ENCODE results near the gene ARHGEF12. TPM values are rescaled to one million over a fixed set of nuclear protein-coding genes. Genes with fewer than 3 reads are reported as not detected.
A peak's percentile ranks its signal among the peaks of the same experiment; 100 is the strongest.

Gene ARHGEF12
- total RNA-seq, 4 donors from 2014 or later, result 169 to 268 (median 197) TPM

DNA sequence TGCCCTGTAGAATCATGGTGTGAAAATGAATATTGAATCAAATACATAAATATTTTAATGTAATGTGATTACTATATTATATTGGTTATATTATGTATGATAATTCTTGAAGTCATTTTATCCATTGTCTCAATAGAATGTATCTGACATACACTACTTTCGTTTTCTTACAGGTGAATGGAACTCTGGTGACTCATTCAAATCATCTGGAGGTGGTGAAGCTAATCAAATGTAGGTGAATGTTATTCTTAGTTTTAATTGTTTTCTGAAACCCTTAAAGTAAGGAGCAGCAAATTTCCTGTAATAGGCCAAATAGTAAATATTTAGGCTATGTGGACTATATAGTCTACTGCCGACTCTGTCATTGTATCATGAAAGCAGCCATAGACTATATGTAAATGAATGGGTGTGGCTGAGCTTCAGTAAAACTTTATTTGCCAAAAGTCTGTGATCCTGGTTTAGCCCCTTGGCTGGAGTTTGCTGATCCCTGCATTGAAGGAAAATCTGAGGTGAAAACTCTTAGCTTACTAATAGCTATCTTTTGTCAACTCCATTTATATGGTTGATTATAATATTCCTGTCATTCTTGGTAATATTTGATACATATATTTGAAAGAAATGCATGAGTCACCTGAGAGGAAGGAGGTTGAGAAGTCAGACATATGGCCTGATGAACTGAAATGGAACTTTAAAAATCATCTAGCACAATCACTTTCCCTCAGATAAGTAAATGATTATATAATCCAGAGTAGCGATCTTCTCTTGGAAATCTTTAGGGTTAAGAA lies 88.2 kb downstream of the ARHGEF12 start:
- Histone ChIP-seq H3K27ac (no peak overlapping the region), H3K27me3 (no peaks in the 10 kb centered on the region), H3K36me3 (peaks cover 3 to 6% of the 10 kb centered on the region in 2 donors), H3K4me3 (replicated peaks in 1 of 3) (no peak overlapping the region), H3K4me1 (no peaks in the 10 kb centered on the region), H3K9me3 (no peaks in the 10 kb centered on the region)
- WGBS, 2 donors, result 89 to 94% methylated on average over 3 of the region's 3 CpGs
- intact Hi-C loops (cut with DNase I), result no loop called here
- no peak for DNase-seq
- no peak for TF ChIP-seq CTCF (IDR thresholded peaks at IDR 0.05)
- TF ChIP-seq POLR2A (IDR thresholded peaks at IDR 0.05), result no peak

DNA sequence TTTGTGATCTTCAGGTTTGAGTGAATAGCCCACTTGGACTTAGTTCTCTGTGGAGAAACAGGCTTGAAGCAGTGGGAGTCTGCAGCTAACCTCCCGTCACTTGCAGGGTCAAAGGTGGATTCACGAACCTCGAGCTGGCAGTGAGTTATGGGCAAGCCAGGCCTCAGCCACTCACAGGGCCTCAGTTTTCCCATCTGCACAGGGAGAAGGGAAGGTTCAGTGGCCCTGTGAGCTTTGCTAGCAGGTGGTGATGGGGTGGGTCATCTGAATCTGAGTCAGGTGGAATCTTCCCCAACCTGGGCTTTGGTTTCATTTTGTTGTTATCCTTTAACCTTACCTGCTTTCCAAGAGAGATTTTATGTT lies 88.7 kb downstream of the ARHGEF12 start:
- intact Hi-C loops (cut with DNase I), result no loop called here
- no peak overlapping the region for H3K4me3 ChIP-seq (replicated peaks in 1 of 3)
- TF ChIP-seq CTCF (IDR thresholded peaks at IDR 0.05) (no peak), POLR2A (IDR thresholded peaks at IDR 0.05) (no peak)
- peaks cover 3 to 6% of the 10 kb centered on the region in 2 donors for H3K36me3 ChIP-seq
- WGBS, 2 donors, result 90 to 94% methylated on average over 3 of the region's 3 CpGs
- no peak for DNase-seq
- H3K27me3 ChIP-seq, result no peaks in the 10 kb centered on the region
- H3K4me1 ChIP-seq, result no peaks in the 10 kb centered on the region
- no peak overlapping the region for H3K27ac ChIP-seq
- H3K9me3 ChIP-seq, result no peaks in the 10 kb centered on the region

DNA sequence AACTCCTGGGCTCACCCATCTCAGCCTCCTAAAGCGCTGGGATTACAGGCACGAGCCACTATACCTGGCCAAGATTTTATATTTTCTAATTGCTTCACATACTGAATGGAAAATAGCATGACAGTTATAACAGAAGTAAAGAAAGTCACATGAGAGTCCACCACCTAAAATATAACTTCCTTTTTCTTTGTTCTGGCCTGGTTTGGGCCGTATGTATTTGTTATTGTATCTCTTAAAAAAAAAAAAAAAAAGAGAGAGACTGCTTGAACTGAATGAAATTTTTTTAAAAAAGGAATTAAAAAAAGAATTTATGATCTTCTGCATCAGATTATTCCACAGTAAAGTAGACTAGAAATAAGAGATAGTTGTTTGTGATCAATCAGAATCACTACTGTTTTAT lies 89.3 kb downstream of the ARHGEF12 start:
- Histone ChIP-seq H3K27me3 (no peaks in the 10 kb centered on the region), H3K4me1 (no peaks in the 10 kb centered on the region), H3K27ac (no peak overlapping the region), H3K9me3 (no peaks in the 10 kb centered on the region), H3K36me3 (peaks cover 3 to 6% of the 10 kb centered on the region in 2 donors), H3K4me3 (replicated peaks in 1 of 3) (no peak overlapping the region)
- intact Hi-C loops (cut with DNase I), result no loop called here
- DNase-seq, result no peak
- TF ChIP-seq CTCF (IDR thresholded peaks at IDR 0.05) (no peak), POLR2A (IDR thresholded peaks at IDR 0.05) (no peak)
- 78 to 82% methylated on average over 3 of the region's 3 CpGs for WGBS, 2 donors

DNA sequence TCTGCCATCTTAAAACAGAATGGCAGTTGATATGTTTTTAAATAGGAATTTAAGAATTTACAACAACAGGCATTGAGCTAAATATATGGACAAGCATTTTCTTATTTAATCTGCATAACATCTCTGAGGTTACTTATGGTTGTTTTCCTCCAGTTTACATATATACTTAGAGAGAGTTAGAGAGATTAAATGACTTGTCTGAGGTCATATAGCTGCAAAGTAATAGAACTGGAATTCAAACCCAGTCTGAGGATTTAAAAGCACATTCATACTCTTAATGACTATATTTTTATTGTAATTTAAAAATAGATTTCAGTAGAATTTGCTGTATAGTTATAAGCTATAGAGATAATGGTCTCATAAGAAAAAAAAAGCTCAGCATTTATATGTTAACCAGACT lies 93.9 kb downstream of the ARHGEF12 start:
- DNase-seq, result no peak
- Histone ChIP-seq H3K36me3 (peaks cover 0 to 3% of the 10 kb centered on the region in 2 donors), H3K9me3 (no peaks in the 10 kb centered on the region), H3K4me3 (replicated peaks in 1 of 3) (no peak overlapping the region), H3K4me1 (peaks cover 9 to 18% of the 10 kb centered on the region in 2 donors), H3K27ac (no peak overlapping the region), H3K27me3 (no peaks in the 10 kb centered on the region)
- TF ChIP-seq CTCF (IDR thresholded peaks at IDR 0.05), result no peak
- no peak for TF ChIP-seq POLR2A (IDR thresholded peaks at IDR 0.05)
- intact Hi-C loops (cut with DNase I), result no loop called here

DNA sequence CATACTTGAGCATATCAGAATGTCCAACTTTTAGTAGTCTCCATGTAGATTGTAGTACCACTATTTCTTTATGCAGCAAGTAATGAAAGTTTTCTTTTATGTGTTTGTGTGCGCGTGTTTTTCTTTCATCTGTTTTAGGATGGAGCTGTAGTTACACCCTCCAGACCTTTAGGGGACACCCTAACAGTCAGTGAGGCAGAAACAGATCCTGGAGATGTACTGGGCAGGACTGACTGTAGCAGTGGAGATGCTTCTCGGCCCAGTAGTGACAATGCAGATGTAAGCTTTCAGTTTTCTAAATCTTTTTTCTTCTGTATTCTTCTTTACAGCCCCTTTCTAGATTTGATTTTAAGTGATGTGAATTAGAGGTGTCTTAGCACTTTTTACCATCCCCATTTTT lies 95.4 kb downstream of the ARHGEF12 start:
- no peak for DNase-seq
- intact Hi-C loops (cut with DNase I), result no loop called here

More for the DNA sequence above, 95.4 kb downstream of the ARHGEF12 start:
- Histone ChIP-seq H3K36me3 (peaks cover 0 to 3% of the 10 kb centered on the region in 2 donors), H3K27me3 (no peaks in the 10 kb centered on the region), H3K9me3 (no peaks in the 10 kb centered on the region), H3K4me1 (peaks cover 9 to 18% of the 10 kb centered on the region in 2 donors), H3K27ac (peak overlapping the region; percentile 4 to 55 (median 32)), H3K4me3 (replicated peaks in 1 of 3) (no peak overlapping the region)
- TF ChIP-seq CTCF (IDR thresholded peaks at IDR 0.05) (peak in 1 of 6 experiments; percentile 8), POLR2A (IDR thresholded peaks at IDR 0.05) (no peak)
- WGBS, 2 donors, result 87 to 88% methylated on average over 3 of the region's 3 CpGs

Measured in thyroid gland (tissue), 4 donors.